ENCODE measurements around the gene NLGN1.

Gene NLGN1

DNA sequence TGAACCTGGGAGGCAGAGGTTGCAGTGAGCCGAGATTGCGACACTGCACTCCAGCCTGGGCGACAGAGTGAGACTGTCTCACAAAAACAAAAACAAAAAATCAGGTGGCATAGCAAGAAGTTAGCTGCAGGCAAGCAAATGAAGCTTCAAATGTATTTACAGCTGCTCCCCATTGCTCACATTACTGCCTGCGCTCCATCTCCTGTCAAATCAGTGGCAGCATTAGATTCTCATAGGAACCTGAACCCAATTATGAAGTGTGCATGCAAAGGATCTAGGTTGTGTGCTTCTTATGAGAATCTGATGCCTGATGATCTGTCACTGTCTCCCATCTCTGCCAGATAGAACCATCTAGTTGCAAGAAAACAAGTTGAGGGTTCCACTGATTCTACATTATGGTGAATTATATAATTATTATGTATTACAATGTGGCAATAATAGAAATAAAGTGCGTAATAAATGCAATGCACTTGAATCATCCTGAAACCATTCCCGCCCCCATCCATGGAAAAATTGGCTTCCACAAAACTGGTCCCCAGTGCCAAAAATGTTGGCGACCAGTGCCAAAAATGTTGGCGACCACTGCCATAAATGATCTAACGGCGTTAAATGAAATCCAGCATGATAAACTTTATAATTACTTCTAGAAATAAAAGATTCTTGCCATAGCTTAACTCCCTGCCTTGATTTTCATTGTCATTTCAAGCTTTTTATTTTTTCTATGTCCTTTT is 844.9 kb downstream of the NLGN1 start:
- peak; percentile 20 for DNase-seq

DNA sequence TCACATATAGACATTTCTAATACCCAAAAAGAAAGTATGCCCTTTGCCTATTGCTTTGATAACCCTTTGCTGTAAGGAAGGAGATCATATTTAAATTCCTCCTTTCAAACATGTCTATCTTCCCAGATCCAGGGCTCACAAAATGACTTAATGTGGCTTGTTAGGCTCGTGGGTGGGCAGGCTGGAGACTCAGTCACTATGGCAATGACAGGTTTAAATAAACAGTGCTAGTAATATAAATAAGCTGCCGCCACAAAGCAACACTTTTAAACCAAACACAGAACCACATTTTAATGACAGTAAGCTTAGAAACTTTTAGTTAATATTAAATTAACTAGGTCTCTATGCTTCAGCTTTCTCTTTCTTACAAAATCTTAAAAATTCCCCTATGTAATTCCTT is 845.6 kb downstream of the NLGN1 start:
- DNase-seq, result no peak

- DNase-seq, result no peak
Observed at GRCh38 chr3:174247687-174248152, 850.2 kb downstream of the NLGN1 start.

DNA sequence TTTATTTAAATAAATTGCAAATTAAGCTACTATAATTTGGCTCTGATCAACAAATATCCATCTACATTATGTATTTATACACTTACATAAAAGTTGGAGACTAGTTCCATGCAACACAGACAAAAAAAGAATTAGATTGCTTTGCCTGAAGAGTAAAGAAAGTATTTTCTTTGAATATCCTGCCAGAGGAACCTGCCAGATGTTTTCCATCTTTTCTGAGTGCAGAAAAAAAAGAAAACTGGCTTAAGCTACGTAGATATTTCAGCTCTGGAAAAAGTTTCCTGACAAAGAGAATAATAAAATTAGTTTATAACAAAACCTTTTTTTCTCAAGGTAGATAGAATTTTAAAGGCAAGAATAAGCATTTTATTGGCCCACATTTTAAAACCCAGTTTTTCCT is 854.1 kb downstream of the NLGN1 start:
- DNase-seq, result no peak

- no peak for DNase-seq
Observed at GRCh38 chr3:174253196-174253823, 855.8 kb downstream of the NLGN1 start.

- DNase-seq, result no peak
Observed at GRCh38 chr3:174253940-174254339, 856.4 kb downstream of the NLGN1 start.

DNA sequence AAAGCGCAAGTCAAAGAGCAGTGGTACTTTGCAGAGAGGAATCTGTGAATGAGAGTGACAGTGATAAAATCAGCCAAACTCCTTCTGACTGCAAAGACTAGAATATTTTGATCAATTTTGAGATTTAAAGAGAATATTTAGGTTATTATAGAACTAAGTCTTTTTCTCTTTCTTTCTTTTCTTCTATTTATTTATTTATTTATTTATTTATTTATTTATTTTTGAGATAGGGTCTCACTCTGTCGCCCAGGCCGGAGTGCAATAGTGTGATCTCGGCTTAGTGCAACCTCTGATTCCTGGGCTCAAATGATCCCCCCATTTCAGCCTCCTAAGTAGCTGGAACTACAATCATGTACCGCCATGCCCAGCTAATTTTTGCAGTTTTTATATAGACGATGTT is 857.9 kb downstream of the NLGN1 start:
- no peak for DNase-seq

DNA sequence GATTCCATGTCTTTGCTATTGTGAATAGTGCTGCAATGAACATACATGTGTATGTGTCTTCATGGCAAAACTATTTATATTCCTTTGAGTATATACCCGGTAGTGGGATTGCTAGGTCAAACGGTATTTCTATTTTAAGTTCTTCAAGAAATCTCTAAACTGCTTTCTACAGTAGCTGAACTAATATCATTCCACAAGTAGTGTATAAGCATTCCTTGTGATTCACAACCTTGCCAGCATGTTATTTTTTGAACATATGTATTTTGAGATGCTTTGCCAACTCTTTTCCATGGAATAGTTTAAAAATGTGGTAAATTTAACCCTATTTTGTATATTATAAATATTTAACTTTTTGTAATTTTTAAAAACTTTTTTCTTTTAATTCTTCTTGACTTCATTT is 868.9 kb downstream of the NLGN1 start:
- no peak for DNase-seq

DNA sequence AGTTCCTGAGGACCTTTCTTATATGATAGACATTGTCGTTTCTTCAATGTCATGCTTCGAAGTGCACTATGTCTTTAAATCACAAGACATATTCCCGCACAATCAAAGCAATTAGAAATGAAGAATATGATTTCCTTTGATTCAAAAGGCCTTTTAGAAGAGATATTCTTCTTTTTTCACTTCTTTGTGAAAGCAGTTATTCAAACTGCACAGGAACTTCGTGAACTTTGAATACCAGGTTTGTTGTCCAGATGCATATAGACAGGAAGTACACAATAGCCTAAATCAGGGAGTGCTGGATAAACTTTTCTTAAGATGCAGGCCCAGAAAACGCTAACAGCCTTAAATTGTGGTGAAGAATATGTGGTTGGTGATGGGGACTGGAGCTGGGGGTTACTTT is 870.5 kb downstream of the NLGN1 start:
- no peak for DNase-seq

DNA sequence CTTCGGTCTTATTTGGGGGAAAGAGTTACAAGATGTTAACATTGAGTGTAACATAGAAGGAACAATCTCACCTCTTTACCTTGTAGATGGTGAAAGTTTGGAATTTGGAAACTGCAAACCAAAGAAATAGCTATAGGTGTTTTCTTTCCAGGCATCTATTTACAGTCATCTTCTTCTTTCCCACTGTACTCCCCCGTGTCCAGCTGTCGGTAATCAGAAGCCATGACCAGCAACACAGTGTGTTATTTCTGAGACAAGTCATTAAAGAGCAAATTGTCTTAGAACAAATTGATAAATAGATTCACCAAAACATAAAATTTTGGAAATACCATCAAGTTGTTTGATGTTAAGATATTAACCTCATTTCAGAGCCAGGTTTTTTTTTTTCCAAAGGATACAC is 871.0 kb downstream of the NLGN1 start:
- no peak for DNase-seq

DNA sequence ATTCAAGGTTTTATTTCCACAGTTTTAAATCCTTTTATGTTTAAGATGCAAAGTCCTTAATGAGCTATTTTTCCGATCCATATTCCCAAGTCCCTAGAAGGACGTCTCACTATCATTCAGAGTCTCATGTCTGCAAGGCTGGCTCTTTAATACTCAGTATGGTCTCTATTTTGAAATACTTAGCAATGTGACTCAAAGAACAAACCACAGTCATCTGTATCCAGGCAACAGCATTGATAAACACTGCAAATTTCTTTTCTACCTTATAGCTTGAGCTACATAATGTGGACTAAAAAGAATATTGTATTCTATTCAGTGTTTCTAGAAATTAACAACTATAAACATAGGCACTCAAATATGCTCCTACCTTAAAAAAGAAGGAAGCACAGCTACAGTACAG is 873.3 kb downstream of the NLGN1 start:
- no peak for DNase-seq

DNA sequence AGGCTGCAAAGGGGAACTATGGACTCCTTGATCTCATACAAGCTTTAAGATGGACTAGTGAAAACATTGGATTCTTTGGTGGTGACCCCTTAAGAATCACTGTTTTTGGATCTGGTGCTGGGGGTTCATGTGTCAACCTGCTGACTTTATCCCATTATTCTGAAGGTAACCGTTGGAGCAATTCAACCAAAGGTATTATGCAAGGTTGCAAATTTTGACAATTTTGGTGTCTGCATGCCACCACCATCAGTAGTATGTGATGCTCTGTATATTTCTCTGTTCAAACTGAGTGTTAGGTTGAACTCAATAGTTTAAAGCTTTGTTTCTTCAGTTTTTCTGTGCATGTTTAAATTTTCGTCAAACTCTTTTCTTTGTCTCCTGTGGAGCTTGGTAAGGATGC is 877.8 kb downstream of the NLGN1 start:
- DNase-seq, result no peak

DNA sequence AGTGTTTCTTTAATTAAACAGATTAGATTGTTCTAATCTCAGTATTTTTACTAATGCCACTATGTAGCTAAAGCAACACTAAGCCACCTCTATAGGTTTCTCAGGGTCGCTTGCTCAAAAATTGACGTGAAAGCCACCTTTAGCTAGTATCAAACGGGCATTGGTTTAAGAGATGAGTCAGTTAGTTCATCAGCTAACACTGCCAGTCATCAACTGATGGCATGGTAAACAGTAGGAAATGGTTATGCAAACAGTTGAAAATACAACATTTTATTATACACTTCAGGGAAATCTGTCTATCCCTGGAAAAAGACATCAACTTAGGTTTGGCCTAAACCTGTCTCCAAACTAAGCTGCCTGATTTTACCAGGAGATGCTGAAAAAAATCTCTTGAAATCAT is 879.3 kb downstream of the NLGN1 start:
- DNase-seq, result no peak

DNA sequence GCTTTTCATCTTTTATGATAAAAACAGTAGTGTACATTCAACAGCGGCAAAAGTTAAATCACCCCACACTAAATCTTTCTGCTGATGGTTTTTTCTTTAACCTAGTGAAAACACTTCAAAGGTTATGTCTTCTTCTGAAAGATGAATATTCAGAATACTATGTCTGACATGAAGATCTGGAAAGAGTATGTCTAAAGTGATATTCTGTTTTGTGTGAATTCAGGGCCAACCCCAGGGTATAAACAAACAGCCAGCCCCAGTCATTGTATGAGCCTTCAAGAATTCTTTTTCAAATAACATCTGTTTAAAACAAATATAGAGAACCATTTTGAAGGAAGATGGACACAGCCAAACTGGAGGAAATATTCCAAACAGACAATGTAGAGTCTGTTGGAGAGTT is 880.5 kb downstream of the NLGN1 start:
- DNase-seq, result no peak

- no peak for DNase-seq
Observed at GRCh38 chr3:174280186-174280585, 882.6 kb downstream of the NLGN1 start.

DNA sequence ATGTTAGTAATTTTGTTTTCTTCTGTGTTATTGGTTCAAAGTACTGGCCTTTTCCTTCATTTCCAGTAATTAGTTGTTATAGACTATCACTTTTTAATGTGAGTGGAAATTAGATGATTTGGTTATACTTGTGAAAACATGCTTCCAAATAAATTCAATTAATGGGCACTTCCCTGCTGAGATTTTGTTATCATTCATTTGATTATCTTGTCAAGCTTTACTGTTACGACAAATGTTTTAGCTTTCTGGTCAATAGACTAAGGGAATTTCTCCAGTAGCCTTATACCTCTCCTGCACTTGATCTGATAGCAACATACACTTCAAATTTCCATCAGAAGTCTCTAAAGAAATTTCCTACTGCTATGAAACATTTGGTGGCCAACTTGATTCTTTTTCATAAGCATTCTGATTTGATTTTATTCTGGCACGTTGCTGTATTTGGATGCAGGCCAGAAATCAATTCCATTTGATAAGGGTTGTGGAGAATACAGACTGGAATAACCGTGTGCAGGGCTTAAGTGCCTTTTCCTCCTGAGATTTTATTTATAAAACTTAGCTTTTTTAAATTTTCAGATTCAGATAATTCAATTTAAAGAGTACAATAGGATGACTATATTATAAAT is 887.8 kb downstream of the NLGN1 start:
- DNase-seq, result no peak

DNA sequence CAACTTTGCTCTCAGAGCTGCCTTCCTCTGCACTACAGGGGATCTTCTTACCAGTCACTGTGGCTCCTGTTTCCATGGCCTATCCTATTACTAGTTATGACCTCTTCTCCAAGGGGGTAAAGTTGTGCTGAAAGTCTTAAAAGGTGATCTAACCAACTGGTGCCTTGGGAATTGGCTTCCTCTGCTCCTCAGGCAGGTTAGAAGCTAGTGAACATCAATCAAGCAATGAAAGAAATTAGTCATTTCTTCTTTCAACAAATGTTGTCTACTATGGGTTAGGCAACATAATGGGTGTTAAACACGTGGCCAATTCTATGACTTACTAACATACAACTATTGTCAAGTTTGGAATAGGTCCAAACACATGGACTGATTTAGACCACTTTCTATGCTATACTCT is 890.2 kb downstream of the NLGN1 start:
- no peak for DNase-seq

GRCh38 chr3:174294616-174295015 is 897.1 kb downstream of the NLGN1 start:
- DNase-seq, result no peak

DNA sequence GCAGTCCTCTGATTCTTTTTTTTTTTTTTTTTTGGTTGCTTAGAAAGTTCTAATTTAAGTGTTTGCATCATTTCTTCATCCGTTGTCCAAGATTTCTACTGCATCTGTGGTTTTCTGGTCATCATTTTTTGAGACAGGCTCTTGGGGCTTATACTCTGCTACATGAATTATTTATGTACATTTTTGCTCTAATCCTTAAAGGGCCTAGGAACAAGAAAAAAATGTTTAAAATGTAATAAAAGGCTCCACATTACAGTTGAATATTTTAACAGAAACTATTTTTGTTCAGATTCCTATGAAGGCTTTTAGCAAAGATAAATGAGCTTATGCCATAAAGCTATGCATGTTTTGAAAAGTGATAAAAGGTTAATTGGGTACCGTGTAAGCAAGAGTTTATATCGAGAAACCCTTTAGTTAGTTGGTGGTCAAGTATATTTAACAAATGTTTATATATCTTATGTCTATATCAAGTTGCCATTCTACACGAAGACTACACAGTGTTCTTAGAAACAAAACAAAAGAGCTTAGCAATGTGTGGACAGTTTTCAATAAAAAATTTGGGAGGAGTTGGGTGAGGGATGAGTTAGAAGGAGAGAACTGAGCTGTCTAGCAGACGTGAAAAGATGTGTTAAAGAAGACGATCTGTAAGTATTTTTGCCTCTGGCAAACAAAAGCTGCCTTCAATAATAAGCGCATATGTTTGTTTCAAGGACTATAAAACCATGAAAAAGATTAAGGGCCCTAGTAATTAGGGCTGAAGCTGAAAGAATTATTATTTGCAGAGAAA is 898.0 kb downstream of the NLGN1 start:
- DNase-seq, result no peak

DNA sequence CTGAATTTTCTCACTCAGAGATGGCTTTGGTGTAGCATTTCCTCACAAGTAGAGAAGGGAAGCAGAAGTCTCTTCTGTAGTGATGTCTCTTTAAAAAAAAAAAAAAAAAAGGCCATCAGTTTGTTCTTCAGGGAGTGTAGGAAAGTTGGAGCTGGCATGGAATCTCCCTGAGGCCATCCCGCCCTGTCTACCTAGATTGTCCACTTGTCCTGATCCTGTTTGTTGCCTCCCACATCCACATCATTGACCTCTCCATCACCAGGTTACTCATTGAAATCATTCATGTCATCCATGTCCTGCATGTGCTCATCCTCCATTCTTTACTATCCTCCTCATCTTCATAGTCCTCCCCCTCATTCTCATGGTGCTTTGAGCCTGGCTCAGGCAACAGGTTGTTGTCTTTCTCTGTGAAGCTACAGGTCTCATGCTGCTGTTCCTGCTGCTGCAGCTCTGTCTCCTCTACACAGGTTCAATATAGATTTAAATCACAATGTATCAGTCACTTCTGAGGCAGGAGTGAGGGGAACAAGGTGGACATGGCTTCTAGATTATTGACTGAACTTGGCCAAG is 905.3 kb downstream of the NLGN1 start:
- DNase-seq, result no peak

DNA sequence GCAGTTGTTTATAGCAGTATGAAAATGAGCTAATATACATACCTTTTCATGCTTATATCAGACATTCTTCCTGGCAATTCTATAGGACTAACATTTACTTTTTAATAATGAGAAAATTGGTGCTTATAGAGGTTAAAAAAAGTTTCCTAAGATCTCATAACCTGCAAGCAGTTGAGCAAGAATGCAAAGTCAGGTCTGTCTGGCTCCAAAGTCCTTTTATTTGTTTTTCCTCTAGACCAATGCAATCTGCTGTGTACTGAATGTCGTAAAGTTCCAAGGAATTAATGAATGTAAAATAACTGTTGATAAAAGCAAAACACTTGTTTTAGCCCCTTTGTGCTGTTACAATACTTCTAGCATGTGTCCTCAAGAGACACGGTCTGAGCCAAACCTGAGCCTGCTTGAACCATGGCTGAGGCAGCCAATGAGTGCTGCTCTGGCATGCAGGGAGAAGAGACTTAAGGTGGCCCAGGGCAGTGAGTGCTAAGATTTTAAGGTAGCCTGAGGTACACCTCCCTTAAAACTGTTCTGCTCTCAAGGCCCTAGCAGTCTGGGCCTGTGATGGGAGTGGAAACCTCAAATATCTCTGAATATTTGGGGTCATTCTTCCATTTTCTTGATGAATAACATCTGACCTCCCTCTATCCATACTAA is 906.5 kb downstream of the NLGN1 start:
- DNase-seq, result no peak

- DNase-seq, result no peak
Observed at GRCh38 chr3:174308736-174309135, 911.2 kb downstream of the NLGN1 start.
